ENCODE results near the gene IFNGR1.

The IFNGR1 gene

DNA sequence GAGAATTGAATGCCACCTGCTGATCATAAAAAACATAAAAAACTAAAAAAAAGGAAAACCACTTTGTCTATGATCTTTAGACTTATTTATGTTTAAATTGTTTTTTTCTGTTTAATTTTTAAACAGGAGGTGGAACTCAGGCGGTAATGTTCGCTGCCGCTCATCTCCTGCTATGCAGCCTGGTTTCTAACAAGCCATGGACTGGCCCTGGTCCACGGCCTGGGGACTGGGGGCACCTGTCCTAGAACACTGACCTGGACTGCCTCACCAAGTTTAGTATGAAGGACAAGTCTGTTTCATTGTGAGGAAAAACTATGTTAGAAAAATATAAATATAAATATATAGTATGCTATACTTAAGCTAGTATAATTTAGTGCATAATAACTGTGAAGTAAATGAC, 27.0 kb upstream of the IFNGR1 start:
- no peak overlapping the region for H3K4me3 ChIP-seq (ENCODE audit: low read length)
- no peaks in the 10 kb centered on the region for H3K9me2 ChIP-seq (replicated peaks; ENCODE audit: control insufficient read depth, low read length)
- peaks cover 3% of the 10 kb centered on the region; the same call in 1 of the 2 replicates for H3K36me3 ChIP-seq (ENCODE audit: control insufficient read depth, low read length)
- TF ChIP-seq EZH2phosphoT487 (IDR thresholded peaks at IDR 0.05; ENCODE audit: borderline replicate concordance, low read length), result no peak
- TF ChIP-seq CTCF (IDR thresholded peaks at IDR 0.05; ENCODE audit: low read depth, low read length, poor library complexity, severe bottlenecking), result no peak
- H3K4me1 ChIP-seq (ENCODE audit: control insufficient read depth, low read length), result peaks cover 9% of the 10 kb centered on the region
- H3K27ac ChIP-seq (ENCODE audit: low read depth, low read length), result no peak overlapping the region
- no peaks in the 10 kb centered on the region for H3F3A ChIP-seq (ENCODE audit: control insufficient read depth, insufficient read depth)
- H3K27me3 ChIP-seq (ENCODE audit: control insufficient read depth, low read length), result no peaks in the 10 kb centered on the region
- H3K9me3 ChIP-seq (ENCODE audit: control insufficient read depth, insufficient read depth, low read length), result peaks cover 8% of the 10 kb centered on the region; the same call in 1 of the 2 replicates
- H3K79me2 ChIP-seq (ENCODE audit: control insufficient read depth, low read length), result no peaks in the 10 kb centered on the region
- H3K4me2 ChIP-seq (ENCODE audit: low read length), result no peak overlapping the region
- no peaks in the 10 kb centered on the region for H4K20me1 ChIP-seq (ENCODE audit: control insufficient read depth, insufficient read depth, low read depth, low read length)

DNA sequence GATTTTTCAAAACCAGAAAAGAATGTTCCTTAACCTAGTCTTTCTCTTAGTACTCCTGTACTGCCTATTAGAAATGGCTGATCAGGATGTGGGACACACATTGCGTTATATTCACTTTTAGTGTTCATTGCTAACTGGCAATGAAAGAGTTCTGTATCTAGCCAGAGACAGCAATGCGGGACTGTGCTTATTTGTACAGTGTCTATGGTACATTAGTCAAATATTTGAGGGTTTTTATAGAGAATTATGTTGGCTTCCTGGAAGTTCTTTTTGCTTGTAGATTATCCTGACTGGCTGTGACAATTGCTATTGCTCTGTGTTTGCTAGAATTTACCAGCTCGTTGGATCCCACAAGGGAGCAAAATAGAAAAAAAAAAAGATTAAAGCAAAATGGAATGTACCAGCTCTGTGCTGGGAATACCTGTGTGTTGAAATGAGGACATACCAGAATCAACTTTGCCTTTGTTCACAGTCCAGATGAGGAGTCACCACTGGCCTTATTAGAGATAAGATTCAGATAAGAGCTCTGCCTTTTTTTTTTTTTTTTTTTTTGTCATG, 22.4 kb upstream of the IFNGR1 start:
- Histone ChIP-seq H3K4me1 (ENCODE audit: control insufficient read depth, low read length) (peaks cover 8% of the 10 kb centered on the region), H3K4me3 (ENCODE audit: low read length) (no peak overlapping the region), H4K20me1 (ENCODE audit: control insufficient read depth, insufficient read depth, low read depth, low read length) (no peaks in the 10 kb centered on the region), H3K27me3 (ENCODE audit: control insufficient read depth, low read length) (no peaks in the 10 kb centered on the region), H3K36me3 (ENCODE audit: control insufficient read depth, low read length) (no peaks in the 10 kb centered on the region), H3F3A (ENCODE audit: control insufficient read depth, insufficient read depth) (no peaks in the 10 kb centered on the region), H3K9me3 (ENCODE audit: control insufficient read depth, insufficient read depth, low read length) (no peaks in the 10 kb centered on the region), H3K4me2 (ENCODE audit: low read length) (no peak overlapping the region), H3K79me2 (ENCODE audit: control insufficient read depth, low read length) (no peaks in the 10 kb centered on the region), H3K27ac (ENCODE audit: low read depth, low read length) (no peak overlapping the region), H3K9me2 (replicated peaks; ENCODE audit: control insufficient read depth, low read length) (no peaks in the 10 kb centered on the region)
- TF ChIP-seq EZH2phosphoT487 (IDR thresholded peaks at IDR 0.05; ENCODE audit: borderline replicate concordance, low read length) (no peak), CTCF (IDR thresholded peaks at IDR 0.05; ENCODE audit: low read depth, low read length, poor library complexity, severe bottlenecking) (no peak)

GRCh38 chr6:137240168-137240567, 21.0 kb upstream of the IFNGR1 start:
- no peak overlapping the region for H3K4me2 ChIP-seq (ENCODE audit: low read length)
- H3K27ac ChIP-seq (ENCODE audit: low read depth, low read length), result no peak overlapping the region
- peaks cover 13% of the 10 kb centered on the region for H3K4me1 ChIP-seq (ENCODE audit: control insufficient read depth, low read length)

More at GRCh38 chr6:137240168-137240567, 21.0 kb upstream of the IFNGR1 start:
- Histone ChIP-seq H3K27me3 (ENCODE audit: control insufficient read depth, low read length) (no peaks in the 10 kb centered on the region), H3K9me3 (ENCODE audit: control insufficient read depth, insufficient read depth, low read length) (no peaks in the 10 kb centered on the region), H3K4me3 (ENCODE audit: low read length) (no peak overlapping the region), H3K9me2 (replicated peaks; ENCODE audit: control insufficient read depth, low read length) (no peaks in the 10 kb centered on the region), H3K79me2 (ENCODE audit: control insufficient read depth, low read length) (no peaks in the 10 kb centered on the region), H4K20me1 (ENCODE audit: control insufficient read depth, insufficient read depth, low read depth, low read length) (no peaks in the 10 kb centered on the region), H3F3A (ENCODE audit: control insufficient read depth, insufficient read depth) (no peaks in the 10 kb centered on the region), H3K36me3 (ENCODE audit: control insufficient read depth, low read length) (no peaks in the 10 kb centered on the region)
- TF ChIP-seq CTCF (IDR thresholded peaks at IDR 0.05; ENCODE audit: low read depth, low read length, poor library complexity, severe bottlenecking), result no peak
- no peak for TF ChIP-seq EZH2phosphoT487 (IDR thresholded peaks at IDR 0.05; ENCODE audit: borderline replicate concordance, low read length)

Measured in DOHH2 (cell line).